SK-N-SH treated with all-trans-retinoic acid at 6 μM for 48 hours (cell line): ENCODE data around the gene TK1.
A peak's percentile ranks its signal among the peaks of the same experiment; 100 is the strongest.

Experiments used
- ATAC-seq: fragments of 200-7000 bp; cut with Tn5 transposase; 3 replicates; pipeline ENCODE4 v1.9.1; 2020; ENCODE audit warnings: mild to moderate bottlenecking, moderate library complexity
- ARNTL ChIP-seq: fragments of 450-650 bp; formaldehyde crosslinking; IDR thresholded peaks from 2 replicates; pipeline ENCODE4 v1.5.0; 2020; ENCODE audit warnings: low read depth, mild to moderate bottlenecking, moderate library complexity, borderline replicate concordance
- BACH2 ChIP-seq: fragments of 250-450 bp; sonication (Bioruptor Pico); IDR thresholded peaks from 2 replicates; pipeline ENCODE4 v1.9.0; 2021; ENCODE audit warnings: mild to moderate bottlenecking, borderline replicate concordance
- CREB5 ChIP-seq: fragments of 250-450 bp; sonication (Bioruptor Pico); IDR thresholded peaks from 2 replicates; pipeline ENCODE4 v1.5.1; 2020; ENCODE audit warnings: low read depth, mild to moderate bottlenecking, moderate library complexity
- CSDC2 ChIP-seq: fragments of 250-450 bp; sonication (Bioruptor Pico); IDR thresholded peaks from 2 replicates; pipeline ENCODE4 v1.5.0; 2020; ENCODE audit warnings: mild to moderate bottlenecking, moderate library complexity
- CSRNP3 ChIP-seq: fragments of 250-450 bp; sonication (Bioruptor Pico); IDR thresholded peaks from 2 replicates; pipeline ENCODE4 v1.5.1; 2021; ENCODE audit warnings: mild to moderate bottlenecking, moderate library complexity
- ESRRG ChIP-seq: fragments of 250-450 bp; sonication (Bioruptor Pico); IDR thresholded peaks from 2 replicates; pipeline ENCODE4 v1.6.1; 2021; ENCODE audit warnings: mild to moderate bottlenecking
- GLIS3 ChIP-seq: fragments of 250-450 bp; sonication (Bioruptor Pico); IDR thresholded peaks from 2 replicates; pipeline ENCODE4 v1.5.0; 2020; ENCODE audit warnings: mild to moderate bottlenecking, moderate library complexity
- ISL1 ChIP-seq: fragments of 250-450 bp; sonication (Bioruptor Pico); IDR thresholded peaks from 2 replicates; pipeline ENCODE4 v2.1.2; 2022; ENCODE audit warnings: mild to moderate bottlenecking, moderate library complexity
- OSR1 ChIP-seq: fragments of 250-450 bp; sonication (Bioruptor Pico); IDR thresholded peaks from 2 replicates; pipeline ENCODE4 v1.8.0; 2022; ENCODE audit warnings: moderate library complexity, mild to moderate bottlenecking, inconsistent platforms
- PPARA ChIP-seq: fragments of 250-450 bp; sonication (Bioruptor Pico); IDR thresholded peaks from 2 replicates; pipeline ENCODE4 v1.5.0; 2020; ENCODE audit warnings: mild to moderate bottlenecking, borderline replicate concordance
- RARB ChIP-seq: fragments of 250-450 bp; sonication (Bioruptor Pico); IDR thresholded peaks from 2 replicates; pipeline ENCODE4 v1.8.0; 2021; ENCODE audit warnings: mild to moderate bottlenecking, moderate library complexity
- SNAI2 ChIP-seq: fragments of 250-450 bp; sonication (Bioruptor Pico); IDR thresholded peaks from 2 replicates; pipeline ENCODE4 v1.5.0; 2020; ENCODE audit warnings: mild to moderate bottlenecking, moderate library complexity
- TCF4 ChIP-seq: fragments of 250-450 bp; sonication (Bioruptor Pico); IDR thresholded peaks from 2 replicates; pipeline ENCODE4 v1.8.0; 2021; ENCODE audit warnings: mild to moderate bottlenecking, moderate library complexity, borderline replicate concordance
- TOX ChIP-seq: fragments of 250-450 bp; sonication (Bioruptor Pico); IDR thresholded peaks from 2 replicates; pipeline ENCODE4 v1.8.0; 2021; ENCODE audit warnings: mild to moderate bottlenecking, moderate library complexity, borderline replicate concordance
- TSHZ2 ChIP-seq: fragments of 250-450 bp; sonication (Bioruptor Pico); IDR thresholded peaks from 2 replicates; pipeline ENCODE4 v1.5.0; 2020; ENCODE audit warnings: mild to moderate bottlenecking, moderate library complexity
- ZC3H10 ChIP-seq: fragments of 250-450 bp; sonication (Bioruptor Pico); IDR thresholded peaks from 2 replicates; pipeline ENCODE4 v1.5.1; 2021; ENCODE audit warnings: mild to moderate bottlenecking, moderate library complexity
- ZFP3 ChIP-seq: fragments of 250-450 bp; sonication (Bioruptor Pico); IDR thresholded peaks from 2 replicates; pipeline ENCODE4 v1.5.0; 2020; ENCODE audit warnings: mild to moderate bottlenecking, moderate library complexity
- ZFP30 ChIP-seq: fragments of 450-650 bp; formaldehyde crosslinking; IDR thresholded peaks from 2 replicates; pipeline ENCODE4 v1.5.0; 2022; ENCODE audit warnings: mild to moderate bottlenecking, moderate library complexity
- ZNF565 ChIP-seq: fragments of 450-650 bp; formaldehyde crosslinking; conservative IDR thresholded peaks from 2 replicates; pipeline ENCODE4 v1.5.0; 2020; ENCODE audit warnings: low read depth, mild to moderate bottlenecking, moderate library complexity
- ZNF70 ChIP-seq: fragments of 450-650 bp; formaldehyde crosslinking; IDR thresholded peaks from 2 replicates; pipeline ENCODE4 v1.5.0; 2020; ENCODE audit warnings: mild to moderate bottlenecking, moderate library complexity
- ZNF8 ChIP-seq: fragments of 450-650 bp; formaldehyde crosslinking; IDR thresholded peaks from 2 replicates; pipeline ENCODE4 v1.5.0; 2020; ENCODE audit warnings: mild to moderate bottlenecking, moderate library complexity

The TK1 gene

GRCh38 chr17:78144736-78145641, 41.9 kb downstream of the TK1 start (continued):
- TF ChIP-seq BACH2 (CRISPR knock-in tag) = no peak
- TF ChIP-seq ZNF70 = no peak
- TF ChIP-seq CSDC2 (CRISPR knock-in tag) = no peak
- no peak for TF ChIP-seq CREB5 (CRISPR knock-in tag)
- no peak for TF ChIP-seq PPARA
- TF ChIP-seq ZFP30 (CRISPR knock-in tag) = no peak
- TF ChIP-seq GLIS3 (CRISPR knock-in tag) = no peak
- TF ChIP-seq ZFP3 = no peak

GRCh38 chr17:78144147-78144719, 42.6 kb downstream of the TK1 start:
- TF ChIP-seq RARB (CRISPR knock-in tag) (no peak), ZC3H10 (CRISPR knock-in tag) (no peak), ARNTL (no peak), OSR1 (CRISPR knock-in tag) (no peak), TCF4 (no peak), ZFP3 (no peak), ZNF565 (no peak)
- peak; percentile 72 for ATAC-seq

- TF ChIP-seq CSDC2 (CRISPR knock-in tag) (no peak), RARB (CRISPR knock-in tag) (no peak), GLIS3 (CRISPR knock-in tag) (no peak), TOX (CRISPR knock-in tag) (no peak), TCF4 (no peak), ZFP30 (CRISPR knock-in tag) (no peak), ESRRG (CRISPR knock-in tag) (no peak), CSRNP3 (CRISPR knock-in tag) (no peak), ZFP3 (no peak), ZNF70 (no peak), SNAI2 (no peak), CREB5 (CRISPR knock-in tag) (no peak), ZNF8 (CRISPR knock-in tag) (no peak), BACH2 (CRISPR knock-in tag) (no peak), ISL1 (no peak), TSHZ2 (no peak)
- ATAC-seq = no peak
These were observed 43.4 kb downstream of the TK1 start for GRCh38 chr17:78143214-78144146.
